Endodermal cell (in vitro differentiated cells): ENCODE results near the gene PAK2. TPM values are rescaled to one million over a fixed set of nuclear protein-coding genes. Genes with fewer than 3 reads are reported as not detected.
A peak's percentile ranks its signal among the peaks of the same experiment; 100 is the strongest.
"Not testable (repeated sequence)": the region's sequence is repeated elsewhere in the genome, so short reads cannot be mapped to it uniquely, and the experiment has no call there.

Source experiments
- DNase-seq: peaks from one replicate; pipeline ENCODE4 v3.0.0-alpha.2; 2017
- H3K27ac ChIP-seq: 2 replicates; pipeline ENCODE4 v1.5.1; 2013; ENCODE audit warnings: mild to moderate bottlenecking, low read depth, low read length, moderate library complexity
- H3K27me3 ChIP-seq: 2 replicates; pipeline ENCODE4 v1.6.1; 2013; ENCODE audit warnings: mild to moderate bottlenecking, low read length, moderate library complexity; ENCODE audit not compliant: insufficient read depth, control insufficient read depth, poor library complexity, severe bottlenecking
- H3K36me3 ChIP-seq: 2 replicates; pipeline ENCODE4 v1.7.0; 2013; ENCODE audit warnings: mild to moderate bottlenecking, low read length, moderate library complexity; ENCODE audit not compliant: control insufficient read depth, insufficient read depth
- H3K4me1 ChIP-seq: one replicate; pipeline ENCODE4 v1.7.0; 2013; ENCODE audit warnings: low read length; ENCODE audit not compliant: control insufficient read depth, insufficient read depth
- H3K4me3 ChIP-seq: 2 replicates; pipeline ENCODE4 v1.5.1; 2013; ENCODE audit warnings: mild to moderate bottlenecking, low read length, moderate library complexity
- H3K9ac ChIP-seq: 2 replicates; pipeline ENCODE4 v1.6.1; 2013; ENCODE audit warnings: mild to moderate bottlenecking, low read length, moderate library complexity; ENCODE audit not compliant: poor library complexity, severe bottlenecking; ENCODE audit errors: extremely low read depth
- H3K9me3 ChIP-seq: 2 replicates; pipeline ENCODE4 v1.6.1; 2013; ENCODE audit warnings: mild to moderate bottlenecking, low read length, moderate library complexity; ENCODE audit not compliant: control insufficient read depth
- H3K27ac Mint-ChIP-seq: 2 replicates; pipeline ENCODE4 v1.8.0; 2020; ENCODE audit warnings: mixed read lengths
- H3K27me3 Mint-ChIP-seq: 2 replicates; pipeline ENCODE4 v1.8.0; 2021; ENCODE audit warnings: mild to moderate bottlenecking, mixed read lengths; ENCODE audit not compliant: insufficient read depth
- H3K36me3 Mint-ChIP-seq: 2 replicates; pipeline ENCODE4 v1.8.0; 2020; ENCODE audit warnings: low read depth, mixed read lengths
- H3K4me1 Mint-ChIP-seq: 2 replicates; pipeline ENCODE4 v1.8.0; 2020; ENCODE audit warnings: mixed read lengths
- H3K4me3 Mint-ChIP-seq: 2 replicates; pipeline ENCODE4 v1.8.0; 2020; ENCODE audit warnings: mild to moderate bottlenecking, moderate library complexity, mixed read lengths
- H3K9me3 Mint-ChIP-seq: 2 replicates; pipeline ENCODE4 v1.8.0; 2020; ENCODE audit warnings: mild to moderate bottlenecking, mixed read lengths
- CTCF ChIP-seq: fragments of 200-600 bp; sonication (generic); conservative IDR thresholded peaks from 2 replicates; pipeline ENCODE4 v1.5.0; 2021; ENCODE audit warnings: antibody characterized with exemption, mild to moderate bottlenecking
- WGBS, 2 experiments: methylation state at CpG; one replicate each; pipeline versions ENCODE4 v1.1.5 to v1.1.7; 2013; ENCODE audit warnings: missing lambda C conversion rate in 2 of 2, mixed read lengths in 1 of 2; ENCODE audit not compliant: insufficient coverage in 1 of 2, insufficient read length in 1 of 2; 5-methylcytosine and 5-hydroxymethylcytosine counted together
- total RNA-seq, 2 donors: library from RNA; stranded (reverse); fragmentation: NEBNext Ultra II Directional in 1 of 2; extraction: Animal tissue kit (Norgen Biotek cat#: 25700) in 1 of 2; gene quantifications; 2 replicates in 1 of 2; 3 replicates in 1 of 2; pipeline ENCODE4 v1.2.1, GENCODE V29; 2021

Gene PAK2
- total RNA-seq, 2 donors from 2014 or later: 58.7 to 76.6 TPM

GRCh38 chr3:196741249-196741889, 1.7 kb downstream of the PAK2 start:
- no peaks in the 10 kb centered on the region for H3K27me3 Mint-ChIP-seq
- Histone ChIP-seq H3K9me3 (peaks cover 6% of the 10 kb centered on the region), H3K4me3 (peak overlapping the region; percentile 98), H3K27ac (no peak overlapping the region), H3K9ac (peak overlapping the region; percentile 94), H3K36me3 (peaks cover 14% of the 10 kb centered on the region), H3K27me3 (no peaks in the 10 kb centered on the region), H3K4me1 (no peaks in the 10 kb centered on the region)
- TF ChIP-seq CTCF: no peak
- 65 to 73% methylated on average over 4 to 5 of the region's 5 CpGs for WGBS, 2 experiments
- H3K4me1 Mint-ChIP-seq: peaks cover 4% of the 10 kb centered on the region
- peak overlapping the region; percentile 92 for H3K4me3 Mint-ChIP-seq
- peaks cover 6% of the 10 kb centered on the region for H3K9me3 Mint-ChIP-seq
- no peak for DNase-seq
- peaks cover 25% of the 10 kb centered on the region for H3K36me3 Mint-ChIP-seq
- H3K27ac Mint-ChIP-seq: peak overlapping the region; percentile 99

- not testable (repeated sequence) for H3K27me3 ChIP-seq, H3K9me3 Mint-ChIP-seq, H3K9ac ChIP-seq, H3K4me3 Mint-ChIP-seq, H3K27ac ChIP-seq, DNase-seq, H3K4me1 Mint-ChIP-seq, H3K9me3 ChIP-seq, H3K4me3 ChIP-seq, H3K27ac Mint-ChIP-seq, H3K4me1 ChIP-seq, H3K27me3 Mint-ChIP-seq
- H3K36me3 ChIP-seq: peaks cover 21% of the 10 kb centered on the region
- H3K36me3 Mint-ChIP-seq: peaks cover 20% of the 10 kb centered on the region
- 97 to 100% methylated on average over 2 to 8 of the region's 10 CpGs for WGBS, 2 experiments
These were observed 3.9 kb downstream of the PAK2 start for GRCh38 chr3:196743569-196743968.

- Mint-ChIP-seq H3K36me3 (peaks cover 50% of the 10 kb centered on the region), H3K4me1 (peaks cover 2% of the 10 kb centered on the region), H3K27me3 (no peaks in the 10 kb centered on the region), H3K4me3 (no peak overlapping the region), H3K9me3 (peaks cover 5% of the 10 kb centered on the region), H3K27ac (no peak overlapping the region)
- no peak for DNase-seq
- H3K4me1 ChIP-seq: no peaks in the 10 kb centered on the region
- H3K27me3 ChIP-seq: no peaks in the 10 kb centered on the region
- WGBS, 2 experiments: 94 to 95% methylated on average over 8 of the region's 8 CpGs
- no peak overlapping the region for H3K27ac ChIP-seq
- H3K4me3 ChIP-seq: no peak overlapping the region
- no peak overlapping the region for H3K9ac ChIP-seq
- H3K36me3 ChIP-seq: peaks cover 47% of the 10 kb centered on the region
- peaks cover 25% of the 10 kb centered on the region for H3K9me3 ChIP-seq
- no peak for TF ChIP-seq CTCF
These were observed 9.5 kb downstream of the PAK2 start for GRCh38 chr3:196749125-196749524.

- no peak for DNase-seq
- WGBS, 2 experiments: 91 to 98% methylated on average over 7 to 8 of the region's 8 CpGs
- Histone ChIP-seq H3K4me3 (no peak overlapping the region), H3K27ac (no peak overlapping the region), H3K27me3 (no peaks in the 10 kb centered on the region), H3K9me3 (peaks cover 65% of the 10 kb centered on the region), H3K36me3 (peaks cover 71% of the 10 kb centered on the region), H3K9ac (no peak overlapping the region), H3K4me1 (no peaks in the 10 kb centered on the region)
- Mint-ChIP-seq H3K9me3 (peaks cover 39% of the 10 kb centered on the region), H3K4me3 (no peak overlapping the region), H3K27me3 (no peaks in the 10 kb centered on the region), H3K27ac (peak overlapping the region; percentile 1), H3K36me3 (peaks cover 79% of the 10 kb centered on the region), H3K4me1 (no peaks in the 10 kb centered on the region)
- no peak for TF ChIP-seq CTCF
These were observed 13.5 kb downstream of the PAK2 start for GRCh38 chr3:196753201-196753600.
